HUES48 (cell line): ENCODE data around the gene MTF2.
"Not testable (repeated sequence)": the region's sequence is repeated elsewhere in the genome, so short reads cannot be mapped to it uniquely, and the experiment has no call there.

ENCODE experiments used
- H3K27ac ChIP-seq: one replicate; pipeline ENCODE4 v1.7.0; 2013; ENCODE audit warnings: low read depth, low read length, inconsistent platforms
- H3K27me3 ChIP-seq: 2 replicates; pipeline ENCODE4 v1.6.1; 2013; ENCODE audit warnings: mild to moderate bottlenecking, low read length; ENCODE audit not compliant: control insufficient read depth, insufficient read depth
- H3K36me3 ChIP-seq: 2 replicates; pipeline ENCODE4 v1.6.1; 2013; ENCODE audit warnings: low read length; ENCODE audit not compliant: control insufficient read depth, insufficient read depth
- H3K4me1 ChIP-seq: 2 replicates; pipeline ENCODE4 v1.6.1; 2013; ENCODE audit warnings: mild to moderate bottlenecking, low read length; ENCODE audit not compliant: control insufficient read depth, insufficient read depth
- H3K4me3 ChIP-seq: 2 replicates; pipeline ENCODE4 v1.5.1; 2013; ENCODE audit warnings: mild to moderate bottlenecking, low read depth, low read length
- H3K9ac ChIP-seq: 2 replicates; pipeline ENCODE4 v1.6.1; 2013; ENCODE audit warnings: mild to moderate bottlenecking, low read depth, low read length, moderate library complexity
- H3K9me3 ChIP-seq: 2 replicates; pipeline ENCODE4 v1.6.1; 2013; ENCODE audit warnings: low read length; ENCODE audit not compliant: control insufficient read depth, insufficient read depth

The MTF2 gene

DNA sequence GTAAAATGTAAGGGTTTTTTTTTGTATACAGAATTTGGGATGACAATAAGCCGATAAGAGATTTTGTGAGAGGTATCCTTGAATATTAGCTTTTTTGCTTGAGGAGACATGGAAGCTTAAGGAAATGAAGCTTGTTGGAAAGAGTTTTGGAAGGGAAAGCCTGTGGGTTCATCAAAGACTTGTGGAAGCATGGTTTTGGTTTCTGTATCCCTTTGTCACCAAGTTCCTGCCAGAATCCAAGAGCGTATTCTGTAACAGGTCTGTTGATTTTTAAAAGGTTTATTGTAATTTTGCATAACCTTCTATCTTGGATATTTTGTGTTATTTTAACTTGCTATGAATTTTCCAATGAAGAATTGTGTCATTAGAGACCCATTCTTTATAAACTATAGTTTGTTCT is 63.1 kb downstream of the MTF2 start:
- no peaks in the 10 kb centered on the region for H3K27me3 ChIP-seq
- no peaks in the 10 kb centered on the region for H3K9me3 ChIP-seq
- no peak overlapping the region for H3K9ac ChIP-seq
- no peak overlapping the region for H3K27ac ChIP-seq
- no peaks in the 10 kb centered on the region for H3K4me1 ChIP-seq
- H3K36me3 ChIP-seq, result peaks cover 62% of the 10 kb centered on the region
- H3K4me3 ChIP-seq, result no peak overlapping the region

DNA sequence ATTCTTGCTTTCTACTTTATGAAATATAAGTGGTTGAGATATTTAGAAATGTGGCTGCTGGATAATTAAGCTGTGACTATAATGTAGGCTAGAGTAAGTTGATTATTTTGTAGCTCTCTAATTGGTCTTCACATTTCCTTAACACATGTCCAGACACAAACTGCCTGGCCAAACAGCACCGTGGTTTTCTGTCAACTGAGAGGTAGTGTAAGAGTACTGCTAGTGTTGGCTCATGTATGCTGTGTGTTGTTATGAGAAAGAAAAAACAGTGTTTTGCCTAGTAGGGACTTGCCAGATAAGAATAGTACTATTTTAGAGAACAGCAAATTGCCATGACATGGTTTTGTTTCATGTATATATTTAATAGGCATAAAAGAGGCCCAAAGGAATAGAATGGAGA is 64.1 kb downstream of the MTF2 start:
- Histone ChIP-seq H3K9me3 (no peaks in the 10 kb centered on the region), H3K27ac (no peak overlapping the region), H3K27me3 (no peaks in the 10 kb centered on the region), H3K9ac (no peak overlapping the region), H3K4me3 (no peak overlapping the region), H3K4me1 (no peaks in the 10 kb centered on the region), H3K36me3 (peaks cover 53% of the 10 kb centered on the region)

DNA sequence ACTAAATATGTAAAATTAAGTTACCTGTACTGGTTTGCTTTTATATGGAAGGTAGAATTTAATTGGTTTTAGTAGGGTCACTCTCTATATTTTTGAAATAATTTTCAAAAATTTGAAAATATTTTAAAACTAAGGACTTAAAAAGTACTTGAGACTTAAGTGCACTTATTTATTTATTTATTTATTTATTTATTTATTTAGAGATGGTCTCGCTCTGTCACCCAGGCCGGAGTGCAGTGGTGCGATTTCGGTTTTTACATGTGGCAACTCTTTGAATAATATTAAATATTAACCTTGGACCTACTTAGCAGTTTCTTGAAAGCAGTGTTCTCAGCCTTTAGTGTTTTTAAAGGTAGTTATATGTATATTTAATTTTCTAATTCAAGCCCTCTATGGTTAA is 64.7 kb downstream of the MTF2 start:
- H3K27ac ChIP-seq, result no peak overlapping the region
- peaks cover 53% of the 10 kb centered on the region for H3K36me3 ChIP-seq
- H3K9ac ChIP-seq, result no peak overlapping the region
- H3K4me3 ChIP-seq, result no peak overlapping the region
- H3K9me3 ChIP-seq, result no peaks in the 10 kb centered on the region
- H3K4me1 ChIP-seq, result no peaks in the 10 kb centered on the region
- no peaks in the 10 kb centered on the region for H3K27me3 ChIP-seq

DNA sequence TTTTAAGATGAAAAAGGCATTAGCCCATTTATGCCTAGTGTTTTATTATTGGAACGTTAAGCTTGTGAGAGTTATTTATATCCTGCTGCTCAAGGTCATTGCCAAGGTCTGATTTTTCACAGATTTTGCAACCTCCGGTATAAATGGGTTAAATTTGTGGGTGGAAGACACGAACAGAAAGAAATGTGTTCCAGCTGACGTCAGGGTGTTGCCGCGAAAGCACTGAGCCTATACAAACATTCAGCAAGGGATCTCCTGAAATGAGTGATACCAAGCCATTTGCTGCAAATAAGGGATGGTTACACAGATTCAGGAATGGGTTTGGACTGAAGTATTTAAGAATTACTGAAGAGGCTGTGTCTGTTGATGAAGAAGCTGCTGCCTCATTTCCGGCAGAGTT is 68.9 kb downstream of the MTF2 start:
- Histone ChIP-seq H3K9ac (no peak overlapping the region), H3K27ac (no peak overlapping the region), H3K36me3 (peaks cover 25% of the 10 kb centered on the region), H3K9me3 (no peaks in the 10 kb centered on the region), H3K4me3 (no peak overlapping the region), H3K4me1 (no peaks in the 10 kb centered on the region), H3K27me3 (no peaks in the 10 kb centered on the region)

DNA sequence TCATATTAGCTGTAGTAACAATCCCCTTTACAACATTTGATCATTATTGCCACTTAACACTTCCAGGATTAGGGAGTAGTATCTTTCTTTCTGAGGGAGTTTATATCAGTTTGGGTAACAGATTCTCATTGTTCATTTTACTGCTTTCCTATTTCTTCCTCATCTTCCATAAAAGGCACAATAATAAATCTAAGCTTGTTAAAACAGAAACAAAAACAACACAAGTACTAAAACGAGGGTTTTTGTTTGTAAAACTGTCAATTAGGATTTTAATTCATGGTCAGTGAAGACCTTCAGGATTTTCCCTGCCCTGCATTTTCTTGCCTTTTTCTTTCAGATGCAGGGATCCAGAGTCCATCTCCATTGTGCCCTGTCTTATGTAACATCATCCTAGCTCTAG is 71.6 kb downstream of the MTF2 start:
- H3K27ac ChIP-seq, result no peak overlapping the region
- H3K9ac ChIP-seq, result no peak overlapping the region
- no peaks in the 10 kb centered on the region for H3K9me3 ChIP-seq
- H3K36me3 ChIP-seq, result peaks cover 42% of the 10 kb centered on the region
- no peaks in the 10 kb centered on the region for H3K4me1 ChIP-seq
- no peaks in the 10 kb centered on the region for H3K27me3 ChIP-seq
- H3K4me3 ChIP-seq, result no peak overlapping the region

DNA sequence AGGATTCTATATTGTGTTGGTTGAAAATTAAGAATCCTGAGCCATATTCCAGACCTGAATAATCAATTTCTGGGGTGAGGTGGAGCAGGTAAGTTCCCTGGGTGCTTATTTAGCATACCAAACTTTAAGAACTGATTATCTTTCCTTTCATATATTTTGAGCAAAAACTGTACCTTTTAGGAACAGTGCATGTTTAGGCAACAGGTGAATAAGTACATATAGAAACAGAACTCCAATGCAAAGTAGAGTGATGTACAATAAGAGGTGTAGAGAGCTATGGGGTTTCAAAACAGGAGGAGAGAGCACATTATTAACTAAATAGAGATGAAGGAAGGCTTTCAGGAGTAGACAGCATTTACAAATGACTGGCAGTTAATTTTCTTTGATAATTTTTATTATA is 72.4 kb downstream of the MTF2 start:
- Histone ChIP-seq H3K4me1 (no peaks in the 10 kb centered on the region), H3K9me3 (no peaks in the 10 kb centered on the region), H3K36me3 (peaks cover 50% of the 10 kb centered on the region), H3K4me3 (no peak overlapping the region), H3K9ac (no peak overlapping the region), H3K27ac (no peak overlapping the region), H3K27me3 (no peaks in the 10 kb centered on the region)

DNA sequence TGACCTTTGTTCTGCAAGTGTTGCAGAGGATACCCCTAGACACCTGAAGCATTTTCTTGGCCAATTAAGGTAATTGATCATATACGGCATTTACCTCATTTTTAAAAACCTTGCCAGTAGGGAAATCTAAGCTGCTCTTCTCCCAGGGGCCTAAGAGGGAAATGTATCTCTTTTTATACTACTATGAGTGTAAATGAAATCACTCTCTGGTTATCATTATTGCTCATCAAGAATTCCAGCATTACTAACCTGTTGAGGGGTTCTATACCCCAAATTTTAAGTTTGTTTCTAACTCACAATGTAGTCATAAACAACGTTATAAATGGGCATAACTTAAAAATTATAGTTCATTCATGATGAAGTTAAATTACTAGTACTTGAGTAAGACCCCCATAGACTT is 73.8 kb downstream of the MTF2 start:
- no peak overlapping the region for H3K9ac ChIP-seq
- no peaks in the 10 kb centered on the region for H3K9me3 ChIP-seq
- H3K4me3 ChIP-seq, result no peak overlapping the region
- peaks cover 54% of the 10 kb centered on the region for H3K36me3 ChIP-seq
- no peak overlapping the region for H3K27ac ChIP-seq
- no peaks in the 10 kb centered on the region for H3K4me1 ChIP-seq
- no peaks in the 10 kb centered on the region for H3K27me3 ChIP-seq

DNA sequence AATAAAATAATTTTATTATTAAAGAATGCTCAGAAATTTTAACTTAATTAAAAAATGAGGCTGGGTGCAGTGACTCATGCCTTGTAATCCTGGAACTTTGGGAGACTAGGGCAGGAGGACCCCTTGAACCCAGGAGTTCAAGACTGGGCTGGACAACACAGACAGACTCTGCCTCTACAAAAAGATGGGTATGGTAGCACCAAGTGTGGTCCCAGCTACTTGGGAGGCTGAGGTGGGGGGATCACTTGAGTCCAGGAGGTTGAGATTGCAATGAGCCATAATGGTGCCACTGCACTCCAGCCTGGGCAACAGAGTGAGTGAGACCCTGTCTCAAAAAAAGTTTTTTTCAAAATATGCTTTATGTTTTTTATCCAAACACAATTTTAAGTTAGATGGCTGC is 75.8 kb downstream of the MTF2 start:
- H3K27me3 ChIP-seq, result no peaks in the 10 kb centered on the region
- no peak overlapping the region for H3K9ac ChIP-seq
- no peaks in the 10 kb centered on the region for H3K9me3 ChIP-seq
- H3K4me3 ChIP-seq, result no peak overlapping the region
- no peaks in the 10 kb centered on the region for H3K4me1 ChIP-seq
- H3K27ac ChIP-seq, result no peak overlapping the region
- peaks cover 60% of the 10 kb centered on the region for H3K36me3 ChIP-seq

DNA sequence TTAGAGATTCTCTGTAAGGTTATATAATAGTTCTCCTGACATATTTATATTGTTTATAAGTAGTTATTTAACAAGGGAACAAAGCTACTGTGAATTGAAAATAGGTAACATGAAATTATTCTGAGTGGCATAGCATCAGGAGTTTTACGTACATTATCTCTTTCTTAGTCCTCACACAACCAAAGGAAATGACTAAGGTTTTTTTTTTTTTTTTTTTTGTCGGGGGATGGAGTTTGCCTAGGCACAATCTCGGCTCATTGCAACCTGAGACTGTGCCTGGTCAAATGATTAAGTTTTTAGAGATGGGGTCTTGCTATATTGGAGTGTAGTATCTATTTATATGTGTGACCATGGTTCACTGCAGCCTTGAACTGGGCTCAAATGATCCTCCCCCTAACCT is 76.3 kb downstream of the MTF2 start:
- Histone ChIP-seq H3K9ac (no peak overlapping the region), H3K9me3 (no peaks in the 10 kb centered on the region), H3K4me1 (no peaks in the 10 kb centered on the region), H3K27ac (no peak overlapping the region), H3K4me3 (no peak overlapping the region), H3K27me3 (no peaks in the 10 kb centered on the region), H3K36me3 (peaks cover 60% of the 10 kb centered on the region)

DNA sequence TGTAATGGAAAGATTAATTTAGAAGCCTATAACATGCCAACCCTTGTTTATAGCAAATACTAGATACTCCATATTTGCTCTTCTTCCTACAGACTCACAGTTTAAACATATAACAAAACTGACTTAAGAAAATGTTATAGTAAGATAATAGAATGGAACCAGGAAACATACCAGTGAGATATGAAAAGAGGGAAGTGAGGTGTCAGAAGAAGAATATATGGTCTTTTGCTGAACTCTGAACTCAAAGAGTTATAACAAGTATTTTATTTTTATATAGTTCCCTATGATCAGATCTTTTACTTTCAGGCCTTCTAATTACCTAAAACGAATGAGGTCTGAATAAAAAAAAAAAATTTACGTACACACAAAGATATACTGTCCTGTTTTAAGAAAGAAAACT is 80.3 kb downstream of the MTF2 start:
- H3K36me3 ChIP-seq, result peaks cover 40% of the 10 kb centered on the region
- H3K9ac ChIP-seq, result no peak overlapping the region

DNA sequence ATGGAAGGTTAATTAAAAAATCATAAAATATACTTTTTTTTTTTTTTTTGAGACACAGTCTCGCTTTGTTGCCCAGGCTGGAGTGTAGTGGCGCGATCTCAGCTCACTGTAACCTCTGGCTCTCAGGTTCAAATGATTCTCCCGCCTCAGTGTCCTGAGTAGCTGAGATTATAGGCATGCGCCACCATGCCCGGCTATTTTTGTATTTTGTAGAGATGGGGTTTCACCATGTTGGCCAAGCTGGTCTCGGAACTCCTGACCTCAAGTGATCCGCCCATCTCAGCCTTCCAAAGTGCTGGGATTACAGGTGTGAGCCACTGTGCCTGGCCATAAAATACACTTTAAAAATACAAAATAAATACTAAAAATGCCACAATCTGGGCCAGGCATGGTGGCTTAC is 84.2 kb downstream of the MTF2 start:
- not testable (repeated sequence) for H3K4me3 ChIP-seq, H3K27ac ChIP-seq, H3K9ac ChIP-seq, H3K27me3 ChIP-seq, H3K9me3 ChIP-seq, H3K4me1 ChIP-seq
- H3K36me3 ChIP-seq, result peaks cover 11% of the 10 kb centered on the region

More for the DNA sequence above, 80.3 kb downstream of the MTF2 start:
- no peak overlapping the region for H3K4me3 ChIP-seq
- no peaks in the 10 kb centered on the region for H3K27me3 ChIP-seq
- H3K9me3 ChIP-seq, result no peaks in the 10 kb centered on the region
- no peak overlapping the region for H3K27ac ChIP-seq
- H3K4me1 ChIP-seq, result peaks cover 3% of the 10 kb centered on the region; the same call in 1 of the 2 replicates

DNA sequence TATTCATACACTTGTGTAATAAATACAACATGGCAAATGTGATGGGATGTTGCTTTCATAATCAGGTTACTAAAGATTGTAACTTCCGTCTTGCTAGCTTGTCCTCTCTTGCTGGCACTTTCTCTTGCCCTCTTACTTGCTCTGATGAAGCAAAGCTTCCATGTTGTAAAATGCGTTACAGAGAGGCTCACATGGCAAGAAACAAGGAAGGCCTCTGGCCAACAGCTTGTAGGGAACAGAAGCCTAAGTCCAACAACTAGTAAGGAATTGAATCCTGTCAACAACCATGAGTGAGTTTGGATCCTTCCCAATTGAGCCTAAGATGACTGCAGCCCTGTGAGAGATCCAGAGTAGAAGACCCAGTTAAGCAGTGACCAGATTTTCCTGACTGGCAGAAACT is 85.7 kb downstream of the MTF2 start:
- Histone ChIP-seq H3K4me3 (no peak overlapping the region), H3K36me3 (no peaks in the 10 kb centered on the region), H3K9ac (no peak overlapping the region), H3K4me1 (peaks cover 3% of the 10 kb centered on the region; the same call in 1 of the 2 replicates), H3K27ac (no peak overlapping the region), H3K9me3 (no peaks in the 10 kb centered on the region), H3K27me3 (no peaks in the 10 kb centered on the region)
